Gastroesophageal sphincter (tissue), 3 donors: ENCODE measurements around the gene HADHA.

ENCODE experiments used
- EP300 ChIP-seq: sonication (generic); formaldehyde crosslinking; IDR thresholded peaks from one replicate; pipeline ENCODE4 v1.6.1; 2017; ENCODE audit warnings: antibody characterized with exemption, mild to moderate bottlenecking
- POLR2A ChIP-seq, 2 donors: fragments of 450-650 bp; IDR thresholded peaks; one replicate each; pipeline ENCODE4 v1.6.1; 2017; ENCODE audit warnings: antibody characterized with exemption in 2 of 2, mild to moderate bottlenecking in 2 of 2, moderate library complexity in 1 of 2
- TF ChIP-seq, protein P1 (sequence below), 4 experiments: fragments of 200-600 bp in 2 of 4; fragments of 450-650 bp in 2 of 4; sonication (generic) in 1 of 4; IDR thresholded peaks; one replicate each; pipeline ENCODE4 v1.5.1; 2017 to 2019; ENCODE audit warnings: antibody characterized with exemption in 4 of 4, mild to moderate bottlenecking in 2 of 4, moderate library complexity in 2 of 4

DNA sequence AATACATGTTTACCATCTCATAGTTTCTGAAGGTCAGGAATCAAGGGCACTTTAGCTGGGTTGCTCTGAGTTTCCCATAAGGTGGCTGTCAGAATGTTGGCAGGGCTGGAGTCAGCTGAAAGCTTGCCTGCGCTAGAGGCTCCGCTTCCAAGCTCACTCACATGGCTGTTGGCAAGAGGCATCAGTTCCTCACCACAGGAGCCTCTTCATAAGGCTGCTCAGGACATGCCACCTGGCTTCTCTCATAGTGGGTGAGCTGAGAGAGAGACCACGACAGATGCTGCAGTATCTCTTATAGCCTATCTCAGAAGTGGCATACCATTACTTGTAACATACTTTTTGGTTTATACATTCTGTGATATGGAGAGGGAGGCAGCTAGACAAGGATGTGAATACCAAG, 7.5 kb upstream of the HADHA start:
- TF ChIP-seq, protein P1, sequence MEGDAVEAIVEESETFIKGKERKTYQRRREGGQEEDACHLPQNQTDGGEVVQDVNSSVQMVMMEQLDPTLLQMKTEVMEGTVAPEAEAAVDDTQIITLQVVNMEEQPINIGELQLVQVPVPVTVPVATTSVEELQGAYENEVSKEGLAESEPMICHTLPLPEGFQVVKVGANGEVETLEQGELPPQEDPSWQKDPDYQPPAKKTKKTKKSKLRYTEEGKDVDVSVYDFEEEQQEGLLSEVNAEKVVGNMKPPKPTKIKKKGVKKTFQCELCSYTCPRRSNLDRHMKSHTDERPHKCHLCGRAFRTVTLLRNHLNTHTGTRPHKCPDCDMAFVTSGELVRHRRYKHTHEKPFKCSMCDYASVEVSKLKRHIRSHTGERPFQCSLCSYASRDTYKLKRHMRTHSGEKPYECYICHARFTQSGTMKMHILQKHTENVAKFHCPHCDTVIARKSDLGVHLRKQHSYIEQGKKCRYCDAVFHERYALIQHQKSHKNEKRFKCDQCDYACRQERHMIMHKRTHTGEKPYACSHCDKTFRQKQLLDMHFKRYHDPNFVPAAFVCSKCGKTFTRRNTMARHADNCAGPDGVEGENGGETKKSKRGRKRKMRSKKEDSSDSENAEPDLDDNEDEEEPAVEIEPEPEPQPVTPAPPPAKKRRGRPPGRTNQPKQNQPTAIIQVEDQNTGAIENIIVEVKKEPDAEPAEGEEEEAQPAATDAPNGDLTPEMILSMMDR (IDR thresholded peaks at IDR 0.05): no peak
- TF ChIP-seq POLR2A (IDR thresholded peaks at IDR 0.05) (no peak), EP300 (no peak)
